Ishikawa (cell line): Measurements from ENCODE around the gene TMEM245.

Experiments
- EGR1 ChIP-seq: IDR thresholded peaks from 2 replicates; pipeline ENCODE4 v1.6.1; 2012
- EP300 ChIP-seq: IDR thresholded peaks from 2 replicates; pipeline ENCODE4 v1.6.1; 2012; ENCODE audit warnings: borderline replicate concordance
- FOXM1 ChIP-seq: IDR thresholded peaks from 2 replicates; pipeline ENCODE4 v1.6.1; 2012; ENCODE audit warnings: low read depth, borderline replicate concordance
- NFIC ChIP-seq: IDR thresholded peaks from 2 replicates; pipeline ENCODE4 v1.6.1; 2012
- RAD21 ChIP-seq: IDR thresholded peaks from 2 replicates; pipeline ENCODE4 v1.6.1; 2012; ENCODE audit warnings: low read depth
- TAF1 ChIP-seq: IDR thresholded peaks from 2 replicates; pipeline ENCODE4 v1.6.1; 2012; ENCODE audit warnings: low read depth, mild to moderate bottlenecking
- TF ChIP-seq, protein P1 (sequence below): IDR thresholded peaks from 2 replicates; pipeline ENCODE4 v1.6.1; 2012

- TF ChIP-seq, protein P1, sequence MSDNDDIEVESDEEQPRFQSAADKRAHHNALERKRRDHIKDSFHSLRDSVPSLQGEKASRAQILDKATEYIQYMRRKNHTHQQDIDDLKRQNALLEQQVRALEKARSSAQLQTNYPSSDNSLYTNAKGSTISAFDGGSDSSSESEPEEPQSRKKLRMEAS, result no peak
- no peak for TF ChIP-seq TAF1
- TF ChIP-seq RAD21, result no peak
- TF ChIP-seq NFIC, result no peak
- no peak for TF ChIP-seq EP300
- TF ChIP-seq FOXM1, result no peak
- TF ChIP-seq EGR1, result no peak
Measured at GRCh38 chr9:109020581-109021511, 98.9 kb downstream of the TMEM245 start.
